H1 (cell line): ENCODE data around the gene RERG. TPM values are rescaled to one million over a fixed set of nuclear protein-coding genes. Genes with fewer than 3 reads are reported as not detected.

ENCODE experiments used
- CTCF ChIA-PET: fragments of 300-600 bp; sonication (Branson Sonifier 250); formaldehyde crosslinking; loops from one replicate; lab custom pipeline; 2021; ENCODE audit not compliant: partially characterized antibody; lab: Charles Lee
- POLR2A ChIA-PET: fragments of 300-600 bp; sonication (Branson Sonifier 250); formaldehyde crosslinking; loops from one replicate; lab custom pipeline; 2021; ENCODE audit warnings: inconsistent platforms; ENCODE audit not compliant: partially characterized antibody; lab: Charles Lee
- DNase-seq, 2 experiments: peaks; one replicate each; pipeline versions ENCODE4 v3.0.0 to v3.0.0-alpha.2; 2010 to 2022; ENCODE audit warnings: low spot score in 2 of 2, low read depth in 1 of 2, mixed read lengths in 1 of 2
- FAIRE-seq: peaks from 2 replicates; lab custom pipeline; 2011; peaks lifted over from hg19 to GRCh38; lab: Jason Lieb, UNC
- H2AFZ ChIP-seq: 2 replicates; pipeline ENCODE4 v1.8.1; 2012; ENCODE audit warnings: low read length, inconsistent platforms
- H2AK5ac ChIP-seq: 2 replicates; pipeline ENCODE4 v1.6.1; 2013; ENCODE audit warnings: low read depth, low read length
- H2BK120ac ChIP-seq: replicated peaks from 2 replicates; pipeline ENCODE3; 2013; ENCODE audit warnings: low read depth, low read length, inconsistent platforms
- H2BK12ac ChIP-seq: 2 replicates; pipeline ENCODE4 v1.6.1; 2013; ENCODE audit warnings: low read depth, low read length
- H2BK15ac ChIP-seq: 2 replicates; pipeline ENCODE4 v1.6.1; 2013; ENCODE audit warnings: low read length
- H2BK20ac ChIP-seq: 2 replicates; pipeline ENCODE4 v1.6.1; 2013; ENCODE audit warnings: low read length
- H2BK5ac ChIP-seq: 2 replicates; pipeline ENCODE4 v1.6.1; 2013; ENCODE audit warnings: low read depth, low read length
- H3K14ac ChIP-seq: 2 replicates; pipeline ENCODE4 v1.6.1; 2013; ENCODE audit warnings: inconsistent platforms; ENCODE audit not compliant: insufficient read length
- H3K18ac ChIP-seq: 2 replicates; pipeline ENCODE4 v1.6.1; 2013; ENCODE audit warnings: low read length; ENCODE audit errors: extremely low read depth
- H3K23ac ChIP-seq: 2 replicates; pipeline ENCODE4 v1.6.1; 2013; ENCODE audit warnings: inconsistent platforms; ENCODE audit not compliant: insufficient read length
- H3K23me2 ChIP-seq: 2 replicates; pipeline ENCODE4 v1.6.1; 2013; ENCODE audit warnings: low read depth, low read length
- H3K27ac ChIP-seq: 2 replicates; pipeline ENCODE4 v1.6.1; 2011; ENCODE audit warnings: low read depth, low read length, inconsistent platforms
- H3K27me3 ChIP-seq, 4 experiments: replicated peaks in 1 of 4; 1 replicate in 1 of 4; 2 replicates in 3 of 4; pipeline versions ENCODE4 v1.6.1 to v1.8.1; 2011 to 2013; ENCODE audit warnings: low read length in 3 of 4, mild to moderate bottlenecking in 3 of 4, inconsistent platforms in 2 of 4, mixed read lengths in 2 of 4, moderate library complexity in 1 of 4; ENCODE audit not compliant: control insufficient read depth in 3 of 4, insufficient read depth in 3 of 4; ENCODE audit errors: extremely low read depth in 1 of 4
- H3K36me3 ChIP-seq, 4 experiments: 2 replicates each; pipeline versions ENCODE4 v1.6.1 to v1.8.1; 2011 to 2013; ENCODE audit warnings: mild to moderate bottlenecking in 4 of 4, low read length in 3 of 4, moderate library complexity in 2 of 4, control low read depth in 1 of 4, inconsistent platforms in 1 of 4; ENCODE audit not compliant: insufficient read depth in 4 of 4, control insufficient read depth in 2 of 4
- H3K4ac ChIP-seq: replicated peaks from 2 replicates; pipeline ENCODE3; 2013; ENCODE audit warnings: low read length, low read depth, mixed read lengths, inconsistent platforms; ENCODE audit not compliant: insufficient read length
- H3K4me1 ChIP-seq, 4 experiments: replicated peaks in 1 of 4; 1 replicate in 1 of 4; 2 replicates in 3 of 4; pipeline versions ENCODE4 v1.6.1 to v1.8.1; 2011 to 2013; ENCODE audit warnings: low read length in 3 of 4, inconsistent platforms in 2 of 4, mixed read lengths in 1 of 4; ENCODE audit not compliant: insufficient read depth in 4 of 4, control insufficient read depth in 3 of 4
- H3K4me2 ChIP-seq, 2 experiments: 2 replicates each; pipeline versions ENCODE4 v1.6.1 to v1.8.1; 2011 to 2013; ENCODE audit warnings: low read depth in 2 of 2, low read length in 2 of 2, control low read depth in 1 of 2, inconsistent platforms in 1 of 2, mild to moderate bottlenecking in 1 of 2; ENCODE audit not compliant: insufficient read depth in 1 of 2
- H3K4me3 ChIP-seq, 4 experiments: fragments of 200-600, 300-600 bp in 1 of 4; sonication (generic), shearing (Covaris generic), sonication (Bioruptor Twin) in 1 of 4; 2 replicates each; pipeline versions ENCODE4 v1.5.1 to v1.8.1; 2011 to 2016; ENCODE audit warnings: low read length in 4 of 4, low read depth in 3 of 4, control low read depth in 2 of 4, inconsistent platforms in 2 of 4, mild to moderate bottlenecking in 2 of 4, mixed read lengths in 1 of 4, moderate library complexity in 1 of 4; ENCODE audit not compliant: insufficient read depth in 2 of 4; ENCODE audit errors: extremely low read depth in 1 of 4
- H3K56ac ChIP-seq: replicated peaks from 2 replicates; pipeline ENCODE3; 2013; ENCODE audit warnings: low read depth, mild to moderate bottlenecking, mixed read lengths, low read length, inconsistent platforms; ENCODE audit not compliant: insufficient read length
- H3K79me1 ChIP-seq: 2 replicates; pipeline ENCODE4 v1.6.1; 2013; ENCODE audit warnings: low read depth, low read length, control low read depth
- H3K79me2 ChIP-seq, 2 experiments: 2 replicates each; pipeline versions ENCODE4 v1.6.1 to v1.8.1; 2012 to 2013; ENCODE audit warnings: low read length in 2 of 2, mild to moderate bottlenecking in 2 of 2, inconsistent platforms in 1 of 2; ENCODE audit not compliant: insufficient read depth in 2 of 2, control insufficient read depth in 1 of 2
- H3K9ac ChIP-seq, 4 experiments: replicated peaks in 1 of 4; 1 replicate in 1 of 4; 2 replicates in 3 of 4; pipeline versions ENCODE4 v1.6.1 to v1.8.1; 2011 to 2013; ENCODE audit warnings: low read depth in 3 of 4, low read length in 3 of 4, control low read depth in 2 of 4, mild to moderate bottlenecking in 2 of 4, moderate library complexity in 2 of 4, inconsistent platforms in 1 of 4; ENCODE audit errors: extremely low read depth in 1 of 4
- H3K9me3 ChIP-seq, 2 experiments: 2 replicates each; pipeline versions ENCODE4 v1.6.1 to v1.8.1; 2012 to 2013; ENCODE audit warnings: mild to moderate bottlenecking in 2 of 2, moderate library complexity in 2 of 2, control low read depth in 1 of 2, inconsistent platforms in 1 of 2, low read depth in 1 of 2, low read length in 1 of 2, mixed read lengths in 1 of 2; ENCODE audit not compliant: insufficient read depth in 2 of 2
- H4K20me1 ChIP-seq, 2 experiments: replicated peaks in 1 of 2; 2 replicates each; pipeline versions ENCODE3 to v1.8.1; 2011 to 2013; ENCODE audit warnings: inconsistent platforms in 2 of 2, low read length in 2 of 2, mild to moderate bottlenecking in 1 of 2; ENCODE audit not compliant: insufficient read depth in 2 of 2, control insufficient read depth in 1 of 2
- H4K5ac ChIP-seq: 2 replicates; pipeline ENCODE4 v1.6.1; 2013; ENCODE audit warnings: low read length, low read depth, mixed read lengths, inconsistent platforms; ENCODE audit not compliant: insufficient read length
- H4K8ac ChIP-seq: 2 replicates; pipeline ENCODE4 v1.8.0; 2013; ENCODE audit warnings: mild to moderate bottlenecking, moderate library complexity, low read length, inconsistent platforms; ENCODE audit not compliant: insufficient read depth; ENCODE audit errors: extremely low read depth
- H4K91ac ChIP-seq: replicated peaks from 2 replicates; pipeline ENCODE3; 2013; ENCODE audit warnings: low read length, mixed read lengths, inconsistent platforms; ENCODE audit not compliant: insufficient read length
- ATF2 ChIP-seq: IDR thresholded peaks from 2 replicates; pipeline ENCODE4 v1.6.1; 2012; ENCODE audit warnings: low read length, inconsistent platforms
- CHD2 ChIP-seq: IDR thresholded peaks from 2 replicates; pipeline ENCODE4 v1.6.1; 2012; ENCODE audit warnings: low read length, improper control_type of control experiment
- EP300 ChIP-seq, 2 experiments: IDR thresholded peaks; 1 replicate in 1 of 2; 2 replicates in 1 of 2; pipeline ENCODE4 v1.6.1; 2011 to 2012; ENCODE audit warnings: low read depth in 2 of 2, low read length in 2 of 2, mild to moderate bottlenecking in 2 of 2, borderline replicate concordance in 1 of 2, inconsistent platforms in 1 of 2, moderate library complexity in 1 of 2
- HDAC6 ChIP-seq: IDR thresholded peaks from one replicate; pipeline ENCODE4 v1.7.1; 2012; ENCODE audit warnings: low read depth, mild to moderate bottlenecking, inconsistent platforms, low read length, moderate library complexity
- JUND ChIP-seq: IDR thresholded peaks from 2 replicates; pipeline ENCODE4 v1.6.1; 2011; ENCODE audit warnings: mild to moderate bottlenecking, improper control_type of control experiment, low read length
- KDM1A ChIP-seq: fragments of 200-600, 300-600 bp; sonication (generic); IDR thresholded peaks from 2 replicates; pipeline ENCODE4 v1.7.1; 2016; ENCODE audit warnings: mild to moderate bottlenecking, low read length, borderline replicate concordance
- RFX5 ChIP-seq: IDR thresholded peaks from 2 replicates; pipeline ENCODE4 v1.6.1; 2011; ENCODE audit warnings: low read depth, low read length, improper control_type of control experiment, borderline replicate concordance
- RXRA ChIP-seq: IDR thresholded peaks from 2 replicates; pipeline ENCODE4 v1.6.1; 2011; ENCODE audit warnings: low read depth, mild to moderate bottlenecking, low read length, moderate library complexity; ENCODE audit not compliant: insufficient read depth
- SIN3A ChIP-seq, 2 experiments: IDR thresholded peaks in 1 of 2; conservative IDR thresholded peaks in 1 of 2; 2 replicates each; pipeline ENCODE4 v1.6.1; 2011 to 2012; ENCODE audit warnings: low read length in 2 of 2, improper control_type of control experiment in 1 of 2, low read depth in 1 of 2, mild to moderate bottlenecking in 1 of 2
- SIX5 ChIP-seq: IDR thresholded peaks from 2 replicates; pipeline ENCODE4 v1.6.1; 2011; ENCODE audit warnings: mild to moderate bottlenecking, low read depth, low read length
- SRF ChIP-seq: IDR thresholded peaks from 2 replicates; pipeline ENCODE4 v1.6.1; 2011; ENCODE audit warnings: mild to moderate bottlenecking, low read depth, low read length, moderate library complexity
- WGBS, 2 experiments: shearing (Covaris generic) in 1 of 2; methylation state at CpG; one replicate each; pipeline versions ENCODE4 v1.1.6 to v1.1.7; 2013 to 2015; ENCODE audit warnings: low lambda C conversion rate in 2 of 2, mixed read lengths in 2 of 2, inconsistent platforms in 1 of 2, low coverage in 1 of 2, missing lambda C conversion rate in 1 of 2; ENCODE audit not compliant: insufficient replicate concordance in 2 of 2, insufficient coverage in 1 of 2, insufficient read length in 1 of 2; ENCODE audit errors: extremely low coverage in 1 of 2, missing lambda C conversion rate in 1 of 2; 5-methylcytosine and 5-hydroxymethylcytosine counted together
- polyA plus RNA-seq, 7 experiments: library from polyadenylated mRNA; depleted of rRNA in 3 of 7; stranded (reverse) in 5 of 7; unstranded in 2 of 7; fragments of >200 nt in 5 of 7; fragments of 200-250 nt in 2 of 7; gene quantifications; 1 replicate in 5 of 7; 2 replicates in 1 of 7; 4 replicates in 1 of 7; pipeline versions ENCODE4 v1.2.1 to v1.2.3, GENCODE V29; 2011 to 2013; ENCODE audit warnings: missing spikeins in 2 of 7, mixed read lengths in 2 of 7
- total RNA-seq: library from RNA; stranded (reverse); fragmentation: NEBNext Ultra II Directional; extraction: Animal tissue kit (Norgen Biotek cat#: 25700); gene quantifications from 2 replicates; pipeline ENCODE4 v1.2.1, GENCODE V29; 2021
- TF ChIP-seq, protein P1 (sequence below): IDR thresholded peaks from 2 replicates; pipeline ENCODE4 v1.6.1; 2012; ENCODE audit warnings: inconsistent platforms

Gene RERG
- total and polyA plus RNA-seq, 2 of the 8 experiments (the other 6 are each of a cell fraction or from before 2014, with no cell fraction given): 0.12 to 0.86 TPM

DNA sequence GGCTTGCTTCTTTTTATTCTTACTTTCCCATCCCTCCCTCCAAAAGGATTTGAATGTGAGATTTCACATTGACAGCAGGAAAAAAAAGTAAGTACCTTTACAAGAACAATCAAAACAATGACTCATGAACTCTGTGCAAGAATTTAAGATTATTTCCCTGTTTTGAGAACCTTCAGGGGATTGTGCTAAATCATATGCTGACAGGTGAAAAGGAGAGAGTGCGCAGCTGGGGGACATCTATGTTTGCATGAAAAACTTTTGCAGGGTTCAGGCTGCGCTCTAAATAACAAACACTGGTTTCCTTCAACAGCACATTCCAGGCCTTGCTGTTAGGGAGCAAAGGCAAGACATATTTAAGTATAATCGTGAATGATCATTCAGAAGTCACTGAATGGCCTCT, 27.3 kb downstream of the RERG start:
- H3K4me2 ChIP-seq: no peak overlapping the region
- H2BK15ac ChIP-seq: no peak overlapping the region
- no peak overlapping the region for H3K4me3 ChIP-seq
- H3K36me3 ChIP-seq: no peaks in the 10 kb centered on the region
- no peak overlapping the region for H2BK12ac ChIP-seq
- no peaks in the 10 kb centered on the region for H3K23me2 ChIP-seq
- no peaks in the 10 kb centered on the region for H3K79me2 ChIP-seq
- FAIRE-seq (no peak), DNase-seq (no peak)
- no peak overlapping the region for H3K18ac ChIP-seq
- no peaks in the 10 kb centered on the region for H3K9me3 ChIP-seq
- ChIA-PET POLR2A (no interaction called here), CTCF (no interaction called here)
- H3K79me1 ChIP-seq: no peaks in the 10 kb centered on the region
- no peak overlapping the region for H2BK120ac ChIP-seq
- H3K27me3 ChIP-seq: no peaks in the 10 kb centered on the region
- H4K5ac ChIP-seq: no peak overlapping the region
- no peak overlapping the region for H3K56ac ChIP-seq
- H4K8ac ChIP-seq: no peak overlapping the region
- WGBS, 2 experiments: 89% methylated on average over 3 of the region's 3 CpGs; no CpG with 5 or more reads in 1 of the 2 experiments
- no peak overlapping the region for H3K14ac ChIP-seq
- no peak overlapping the region for H2BK20ac ChIP-seq
- no peak overlapping the region for H3K4ac ChIP-seq
- H2BK5ac ChIP-seq: no peak overlapping the region
- no peak overlapping the region for H4K91ac ChIP-seq
- no peak overlapping the region for H3K9ac ChIP-seq
- no peaks in the 10 kb centered on the region for H4K20me1 ChIP-seq
- no peak overlapping the region for H3K27ac ChIP-seq
- H3K4me1 ChIP-seq: no peaks in the 10 kb centered on the region
- no peak overlapping the region for H2AFZ ChIP-seq
- no peak overlapping the region for H2AK5ac ChIP-seq
- no peak overlapping the region for H3K23ac ChIP-seq
- TF ChIP-seq, protein P1, sequence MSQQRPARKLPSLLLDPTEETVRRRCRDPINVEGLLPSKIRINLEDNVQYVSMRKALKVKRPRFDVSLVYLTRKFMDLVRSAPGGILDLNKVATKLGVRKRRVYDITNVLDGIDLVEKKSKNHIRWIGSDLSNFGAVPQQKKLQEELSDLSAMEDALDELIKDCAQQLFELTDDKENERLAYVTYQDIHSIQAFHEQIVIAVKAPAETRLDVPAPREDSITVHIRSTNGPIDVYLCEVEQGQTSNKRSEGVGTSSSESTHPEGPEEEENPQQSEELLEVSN: no peak
- no peak for TF ChIP-seq RXRA
- TF ChIP-seq SRF: no peak
- no peak for TF ChIP-seq HDAC6
- no peak for TF ChIP-seq SIX5
- TF ChIP-seq CHD2: no peak
- TF ChIP-seq ATF2: no peak
- no peak for TF ChIP-seq KDM1A
- TF ChIP-seq SIN3A (conservative IDR thresholded peaks at IDR 0.05 in 1 of 2, IDR thresholded peaks at IDR 0.05 in 1 of 2; ENCODE audit: low read depth in 1 of 2, low read length in 2 of 2): no peak
- no peak for TF ChIP-seq EP300 (IDR thresholded peaks at IDR 0.05; ENCODE audit: borderline replicate concordance in 1 of 2, low read depth in 2 of 2, low read length in 2 of 2)
- TF ChIP-seq RFX5: no peak
- no peak for TF ChIP-seq JUND
